HEK293 (cell line): ENCODE results near the gene MAPKAP1.

Experiments used
- GLI2 ChIP-seq: fragments of 450-650 bp; formaldehyde crosslinking; IDR thresholded peaks from 2 replicates; pipeline ENCODE4; 2017; ENCODE audit warnings: missing biosample characterization, missing genetic modification characterization, low read depth, borderline replicate concordance
- KLF16 ChIP-seq: fragments of 450-650 bp; formaldehyde crosslinking; IDR thresholded peaks from 2 replicates; pipeline ENCODE4 v1.5.1; 2017; ENCODE audit warnings: missing biosample characterization, missing genetic modification characterization
- MZF1 ChIP-seq: fragments of 450-650 bp; formaldehyde crosslinking; IDR thresholded peaks from 2 replicates; pipeline ENCODE4 v1.5.1; 2017; ENCODE audit warnings: missing biosample characterization, missing genetic modification characterization, borderline replicate concordance
- SETDB1 ChIP-seq: IDR thresholded peaks from one replicate; pipeline ENCODE4 v1.6.1; 2017; ENCODE audit warnings: mild to moderate bottlenecking, low read length, moderate library complexity, mixed read lengths; ENCODE audit not compliant: insufficient read length
- SP3 ChIP-seq: fragments of 450-650 bp; formaldehyde crosslinking; IDR thresholded peaks from 2 replicates; pipeline ENCODE4 v1.5.1; 2016; ENCODE audit warnings: missing biosample characterization, missing genetic modification characterization
- TRIM28 ChIP-seq: IDR thresholded peaks from 2 replicates; pipeline ENCODE4 v1.6.1; 2011; ENCODE audit warnings: low read length, control low read depth, borderline replicate concordance
- WT1 ChIP-seq: fragments of 450-650 bp; formaldehyde crosslinking; IDR thresholded peaks from 2 replicates; pipeline ENCODE4 v1.5.1; 2016; ENCODE audit warnings: missing biosample characterization, missing genetic modification characterization
- ZBTB8A ChIP-seq: fragments of 450-650 bp; formaldehyde crosslinking; IDR thresholded peaks from 2 replicates; pipeline ENCODE4 v1.5.1; 2016; ENCODE audit warnings: missing biosample characterization, missing genetic modification characterization
- ZEB2 ChIP-seq: fragments of 450-650 bp; formaldehyde crosslinking; IDR thresholded peaks from 2 replicates; pipeline ENCODE4 v1.5.1; 2016; ENCODE audit warnings: missing biosample characterization, missing genetic modification characterization
- ZNF24 ChIP-seq: fragments of 450-650 bp; formaldehyde crosslinking; IDR thresholded peaks from 2 replicates; pipeline ENCODE4 v1.5.1; 2016; ENCODE audit warnings: missing biosample characterization, missing genetic modification characterization
- ZNF324 ChIP-seq: fragments of 450-650 bp; formaldehyde crosslinking; IDR thresholded peaks from 2 replicates; pipeline ENCODE4 v1.5.1; 2016; ENCODE audit warnings: missing biosample characterization, missing genetic modification characterization
- ZNF341 ChIP-seq: fragments of 450-650 bp; formaldehyde crosslinking; IDR thresholded peaks from 2 replicates; pipeline ENCODE4; 2016; ENCODE audit warnings: low read depth, missing biosample characterization, missing genetic modification characterization
- ZNF677 ChIP-seq: fragments of 450-650 bp; IDR thresholded peaks from 2 replicates; pipeline ENCODE4 v1.5.0; 2018; ENCODE audit warnings: missing biosample characterization, mild to moderate bottlenecking, missing genetic modification characterization, moderate library complexity
- TF ChIP-seq, protein P1 (sequence below): fragments of 450-650 bp; formaldehyde crosslinking; IDR thresholded peaks from 2 replicates; pipeline ENCODE4 v1.5.1; 2016; ENCODE audit warnings: missing biosample characterization, missing genetic modification characterization
- TF ChIP-seq, protein P2 (sequence below): fragments of 450-650 bp; formaldehyde crosslinking; IDR thresholded peaks from 2 replicates; pipeline ENCODE4 v1.5.1; 2017; ENCODE audit warnings: missing biosample characterization, missing genetic modification characterization
- TF ChIP-seq, protein P3 (sequence below): fragments of 450-650 bp; formaldehyde crosslinking; conservative IDR thresholded peaks from 2 replicates; pipeline ENCODE4 v1.5.1; 2016; ENCODE audit warnings: low read depth, missing biosample characterization, missing genetic modification characterization
- TF ChIP-seq, protein P4 (sequence below): fragments of 450-650 bp; formaldehyde crosslinking; IDR thresholded peaks from 2 replicates; pipeline ENCODE4 v1.5.1; 2017; ENCODE audit warnings: missing biosample characterization, missing genetic modification characterization
- TF ChIP-seq, protein P5 (sequence below): fragments of 450-650 bp; formaldehyde crosslinking; IDR thresholded peaks from 2 replicates; pipeline ENCODE4 v1.5.1; 2016; ENCODE audit warnings: missing biosample characterization, missing genetic modification characterization
- TF ChIP-seq, protein P6 (sequence below): fragments of 450-650 bp; formaldehyde crosslinking; IDR thresholded peaks from 2 replicates; pipeline ENCODE4 v1.5.1; 2017; ENCODE audit warnings: missing biosample characterization, missing genetic modification characterization
- TF ChIP-seq, protein P7 (sequence below): fragments of 450-650 bp; formaldehyde crosslinking; IDR thresholded peaks from 2 replicates; pipeline ENCODE4 v1.5.1; 2017; ENCODE audit warnings: missing biosample characterization, missing genetic modification characterization

Gene MAPKAP1

DNA sequence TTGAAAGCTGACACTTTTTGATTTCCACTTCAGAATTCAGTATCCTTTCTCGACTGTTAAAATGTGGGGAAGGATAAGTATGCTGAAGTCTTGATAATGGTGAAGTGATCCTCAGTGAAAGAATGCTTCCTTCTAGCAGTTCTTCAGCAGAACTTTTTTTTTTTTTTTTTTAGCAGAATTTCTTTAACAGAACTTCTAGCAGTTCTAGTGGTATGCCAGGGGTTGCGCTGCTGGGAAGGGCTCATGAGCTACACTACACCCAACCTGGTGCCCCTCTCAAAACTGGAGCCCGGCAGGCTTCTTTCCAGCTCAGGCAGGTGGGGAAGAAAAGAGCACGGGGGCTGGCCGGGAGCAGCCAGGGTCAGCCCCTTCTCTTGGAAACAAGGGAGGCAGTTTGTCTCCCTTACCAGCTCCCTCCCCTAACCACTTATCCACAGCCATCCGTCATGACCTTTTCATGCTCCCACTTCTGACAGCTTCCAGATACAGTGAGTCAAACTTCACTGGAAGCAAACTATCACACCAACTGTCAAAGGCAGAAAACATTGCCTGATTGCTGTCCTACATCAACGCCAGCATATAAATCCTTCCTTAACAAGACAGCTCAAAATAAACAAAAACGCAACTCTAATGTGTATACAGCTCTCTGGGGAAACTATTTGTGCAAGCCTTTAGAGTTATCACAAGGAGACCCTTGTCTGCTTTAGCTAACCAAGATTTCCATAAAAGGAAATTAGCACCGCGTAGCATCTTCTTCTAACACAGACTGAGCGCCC is 233.9 kb downstream of the MAPKAP1 start (continued):
- TF ChIP-seq, protein P1, sequence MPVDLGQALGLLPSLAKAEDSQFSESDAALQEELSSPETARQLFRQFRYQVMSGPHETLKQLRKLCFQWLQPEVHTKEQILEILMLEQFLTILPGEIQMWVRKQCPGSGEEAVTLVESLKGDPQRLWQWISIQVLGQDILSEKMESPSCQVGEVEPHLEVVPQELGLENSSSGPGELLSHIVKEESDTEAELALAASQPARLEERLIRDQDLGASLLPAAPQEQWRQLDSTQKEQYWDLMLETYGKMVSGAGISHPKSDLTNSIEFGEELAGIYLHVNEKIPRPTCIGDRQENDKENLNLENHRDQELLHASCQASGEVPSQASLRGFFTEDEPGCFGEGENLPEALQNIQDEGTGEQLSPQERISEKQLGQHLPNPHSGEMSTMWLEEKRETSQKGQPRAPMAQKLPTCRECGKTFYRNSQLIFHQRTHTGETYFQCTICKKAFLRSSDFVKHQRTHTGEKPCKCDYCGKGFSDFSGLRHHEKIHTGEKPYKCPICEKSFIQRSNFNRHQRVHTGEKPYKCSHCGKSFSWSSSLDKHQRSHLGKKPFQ (tag by site-specific recombination): peak; percentile 68
- TF ChIP-seq SP3 (no peak), WT1 (tag by site-specific recombination) (peak; percentile 98), ZEB2 (tag by site-specific recombination) (peak; percentile 97), ZBTB8A (tag by site-specific recombination) (0 out of 2 replicates have a peak, but pooled peaks have one; percentile 44), ZNF341 (peak; percentile 80), ZNF677 (tag by site-specific recombination) (no peak), TRIM28 (peak; percentile 94), KLF16 (tag by site-specific recombination) (0 out of 2 replicates have a peak, but pooled peaks have one; percentile 35), MZF1 (tag by site-specific recombination) (no peak; the same call in 1 of the 2 replicates), ZNF24 (tag by site-specific recombination) (peak; percentile 87; the same call in 1 of the 2 replicates), SETDB1 (no peak), GLI2 (tag by site-specific recombination) (peak; percentile 71; the same call in 1 of the 2 replicates), ZNF324 (tag by site-specific recombination) (no peak)
- TF ChIP-seq, protein P2, sequence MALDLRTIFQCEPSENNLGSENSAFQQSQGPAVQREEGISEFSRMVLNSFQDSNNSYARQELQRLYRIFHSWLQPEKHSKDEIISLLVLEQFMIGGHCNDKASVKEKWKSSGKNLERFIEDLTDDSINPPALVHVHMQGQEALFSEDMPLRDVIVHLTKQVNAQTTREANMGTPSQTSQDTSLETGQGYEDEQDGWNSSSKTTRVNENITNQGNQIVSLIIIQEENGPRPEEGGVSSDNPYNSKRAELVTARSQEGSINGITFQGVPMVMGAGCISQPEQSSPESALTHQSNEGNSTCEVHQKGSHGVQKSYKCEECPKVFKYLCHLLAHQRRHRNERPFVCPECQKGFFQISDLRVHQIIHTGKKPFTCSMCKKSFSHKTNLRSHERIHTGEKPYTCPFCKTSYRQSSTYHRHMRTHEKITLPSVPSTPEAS (tag by site-specific recombination): no peak
- TF ChIP-seq, protein P3, sequence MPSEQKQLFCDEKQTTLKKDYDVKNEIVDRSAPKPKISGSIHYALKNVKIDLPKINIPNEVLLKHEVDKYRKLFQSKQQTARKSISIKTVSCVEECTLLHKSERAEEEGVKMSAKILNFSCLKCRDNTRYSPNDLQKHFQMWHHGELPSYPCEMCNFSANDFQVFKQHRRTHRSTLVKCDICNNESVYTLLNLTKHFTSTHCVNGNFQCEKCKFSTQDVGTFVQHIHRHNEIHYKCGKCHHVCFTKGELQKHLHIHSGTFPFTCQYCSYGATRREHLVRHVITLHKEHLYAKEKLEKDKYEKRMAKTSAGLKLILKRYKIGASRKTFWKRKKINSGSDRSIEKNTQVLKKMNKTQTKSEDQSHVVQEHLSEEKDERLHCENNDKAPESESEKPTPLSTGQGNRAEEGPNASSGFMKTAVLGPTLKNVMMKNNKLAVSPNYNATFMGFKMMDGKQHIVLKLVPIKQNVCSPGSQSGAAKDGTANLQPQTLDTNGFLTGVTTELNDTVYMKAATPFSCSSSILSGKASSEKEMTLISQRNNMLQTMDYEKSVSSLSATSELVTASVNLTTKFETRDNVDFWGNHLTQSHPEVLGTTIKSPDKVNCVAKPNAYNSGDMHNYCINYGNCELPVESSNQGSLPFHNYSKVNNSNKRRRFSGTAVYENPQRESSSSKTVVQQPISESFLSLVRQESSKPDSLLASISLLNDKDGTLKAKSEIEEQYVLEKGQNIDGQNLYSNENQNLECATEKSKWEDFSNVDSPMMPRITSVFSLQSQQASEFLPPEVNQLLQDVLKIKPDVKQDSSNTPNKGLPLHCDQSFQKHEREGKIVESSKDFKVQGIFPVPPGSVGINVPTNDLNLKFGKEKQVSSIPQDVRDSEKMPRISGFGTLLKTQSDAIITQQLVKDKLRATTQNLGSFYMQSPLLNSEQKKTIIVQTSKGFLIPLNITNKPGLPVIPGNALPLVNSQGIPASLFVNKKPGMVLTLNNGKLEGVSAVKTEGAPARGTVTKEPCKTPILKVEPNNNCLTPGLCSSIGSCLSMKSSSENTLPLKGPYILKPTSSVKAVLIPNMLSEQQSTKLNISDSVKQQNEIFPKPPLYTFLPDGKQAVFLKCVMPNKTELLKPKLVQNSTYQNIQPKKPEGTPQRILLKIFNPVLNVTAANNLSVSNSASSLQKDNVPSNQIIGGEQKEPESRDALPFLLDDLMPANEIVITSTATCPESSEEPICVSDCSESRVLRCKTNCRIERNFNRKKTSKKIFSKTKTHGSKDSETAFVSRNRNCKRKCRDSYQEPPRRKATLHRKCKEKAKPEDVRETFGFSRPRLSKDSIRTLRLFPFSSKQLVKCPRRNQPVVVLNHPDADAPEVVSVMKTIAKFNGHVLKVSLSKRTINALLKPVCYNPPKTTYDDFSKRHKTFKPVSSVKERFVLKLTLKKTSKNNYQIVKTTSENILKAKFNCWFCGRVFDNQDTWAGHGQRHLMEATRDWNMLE (tag by site-specific recombination): no peak
- TF ChIP-seq, protein P4, sequence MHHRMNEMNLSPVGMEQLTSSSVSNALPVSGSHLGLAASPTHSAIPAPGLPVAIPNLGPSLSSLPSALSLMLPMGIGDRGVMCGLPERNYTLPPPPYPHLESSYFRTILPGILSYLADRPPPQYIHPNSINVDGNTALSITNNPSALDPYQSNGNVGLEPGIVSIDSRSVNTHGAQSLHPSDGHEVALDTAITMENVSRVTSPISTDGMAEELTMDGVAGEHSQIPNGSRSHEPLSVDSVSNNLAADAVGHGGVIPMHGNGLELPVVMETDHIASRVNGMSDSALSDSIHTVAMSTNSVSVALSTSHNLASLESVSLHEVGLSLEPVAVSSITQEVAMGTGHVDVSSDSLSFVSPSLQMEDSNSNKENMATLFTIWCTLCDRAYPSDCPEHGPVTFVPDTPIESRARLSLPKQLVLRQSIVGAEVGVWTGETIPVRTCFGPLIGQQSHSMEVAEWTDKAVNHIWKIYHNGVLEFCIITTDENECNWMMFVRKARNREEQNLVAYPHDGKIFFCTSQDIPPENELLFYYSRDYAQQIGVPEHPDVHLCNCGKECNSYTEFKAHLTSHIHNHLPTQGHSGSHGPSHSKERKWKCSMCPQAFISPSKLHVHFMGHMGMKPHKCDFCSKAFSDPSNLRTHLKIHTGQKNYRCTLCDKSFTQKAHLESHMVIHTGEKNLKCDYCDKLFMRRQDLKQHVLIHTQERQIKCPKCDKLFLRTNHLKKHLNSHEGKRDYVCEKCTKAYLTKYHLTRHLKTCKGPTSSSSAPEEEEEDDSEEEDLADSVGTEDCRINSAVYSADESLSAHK (tag by site-specific recombination): peak; percentile 78
- TF ChIP-seq, protein P5, sequence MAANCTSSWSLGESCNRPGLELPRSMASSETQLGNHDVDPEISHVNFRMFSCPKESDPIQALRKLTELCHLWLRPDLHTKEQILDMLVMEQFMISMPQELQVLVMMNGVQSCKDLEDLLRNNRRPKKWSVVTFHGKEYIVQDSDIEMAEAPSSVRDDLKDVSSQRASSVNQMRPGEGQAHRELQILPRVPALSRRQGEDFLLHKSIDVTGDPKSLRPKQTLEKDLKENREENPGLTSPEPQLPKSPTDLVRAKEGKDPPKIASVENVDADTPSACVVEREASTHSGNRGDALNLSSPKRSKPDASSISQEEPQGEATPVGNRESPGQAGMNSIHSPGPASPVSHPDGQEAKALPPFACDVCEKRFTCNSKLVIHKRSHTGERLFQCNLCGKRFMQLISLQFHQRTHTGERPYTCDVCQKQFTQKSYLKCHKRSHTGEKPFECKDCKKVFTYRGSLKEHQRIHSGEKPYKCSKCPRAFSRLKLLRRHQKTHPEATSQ (tag by site-specific recombination): no peak
- TF ChIP-seq, protein P6, sequence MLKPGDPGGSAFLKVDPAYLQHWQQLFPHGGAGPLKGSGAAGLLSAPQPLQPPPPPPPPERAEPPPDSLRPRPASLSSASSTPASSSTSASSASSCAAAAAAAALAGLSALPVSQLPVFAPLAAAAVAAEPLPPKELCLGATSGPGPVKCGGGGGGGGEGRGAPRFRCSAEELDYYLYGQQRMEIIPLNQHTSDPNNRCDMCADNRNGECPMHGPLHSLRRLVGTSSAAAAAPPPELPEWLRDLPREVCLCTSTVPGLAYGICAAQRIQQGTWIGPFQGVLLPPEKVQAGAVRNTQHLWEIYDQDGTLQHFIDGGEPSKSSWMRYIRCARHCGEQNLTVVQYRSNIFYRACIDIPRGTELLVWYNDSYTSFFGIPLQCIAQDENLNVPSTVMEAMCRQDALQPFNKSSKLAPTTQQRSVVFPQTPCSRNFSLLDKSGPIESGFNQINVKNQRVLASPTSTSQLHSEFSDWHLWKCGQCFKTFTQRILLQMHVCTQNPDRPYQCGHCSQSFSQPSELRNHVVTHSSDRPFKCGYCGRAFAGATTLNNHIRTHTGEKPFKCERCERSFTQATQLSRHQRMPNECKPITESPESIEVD: peak; percentile 95
- TF ChIP-seq, protein P7, sequence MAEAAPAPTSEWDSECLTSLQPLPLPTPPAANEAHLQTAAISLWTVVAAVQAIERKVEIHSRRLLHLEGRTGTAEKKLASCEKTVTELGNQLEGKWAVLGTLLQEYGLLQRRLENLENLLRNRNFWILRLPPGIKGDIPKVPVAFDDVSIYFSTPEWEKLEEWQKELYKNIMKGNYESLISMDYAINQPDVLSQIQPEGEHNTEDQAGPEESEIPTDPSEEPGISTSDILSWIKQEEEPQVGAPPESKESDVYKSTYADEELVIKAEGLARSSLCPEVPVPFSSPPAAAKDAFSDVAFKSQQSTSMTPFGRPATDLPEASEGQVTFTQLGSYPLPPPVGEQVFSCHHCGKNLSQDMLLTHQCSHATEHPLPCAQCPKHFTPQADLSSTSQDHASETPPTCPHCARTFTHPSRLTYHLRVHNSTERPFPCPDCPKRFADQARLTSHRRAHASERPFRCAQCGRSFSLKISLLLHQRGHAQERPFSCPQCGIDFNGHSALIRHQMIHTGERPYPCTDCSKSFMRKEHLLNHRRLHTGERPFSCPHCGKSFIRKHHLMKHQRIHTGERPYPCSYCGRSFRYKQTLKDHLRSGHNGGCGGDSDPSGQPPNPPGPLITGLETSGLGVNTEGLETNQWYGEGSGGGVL (tag by site-specific recombination): peak; percentile 66
